ENCODE measurements around the gene PLXNA2. TPM values are rescaled to one million over a fixed set of nuclear protein-coding genes. Genes with fewer than 3 reads are reported as not detected.

The PLXNA2 gene
- polyA plus RNA-seq, 2 of the 4 experiments (the other 2 are of a cell fraction), result 0.36 to 0.87 TPM

DNA sequence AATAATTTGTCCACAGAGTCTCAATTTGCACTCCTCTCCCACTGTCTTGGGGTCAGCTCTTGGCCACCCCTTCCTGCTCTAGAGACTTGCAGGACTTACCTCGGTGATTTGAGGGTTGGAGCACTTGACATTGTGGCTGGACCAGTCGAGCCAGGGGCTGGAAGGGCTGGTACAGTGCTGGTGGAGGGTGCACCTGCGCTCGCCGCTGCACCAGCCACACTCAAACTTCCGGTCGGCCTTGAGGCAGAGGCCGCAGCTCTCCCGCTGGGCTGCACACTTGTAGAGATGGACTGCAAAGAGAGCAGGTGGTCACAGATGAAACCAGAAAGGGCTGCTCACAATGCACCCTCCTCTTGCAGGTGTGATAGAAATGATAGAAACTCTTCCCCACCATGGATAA lies 165.0 kb downstream of the PLXNA2 start:
- TF ChIP-seq, protein P1, sequence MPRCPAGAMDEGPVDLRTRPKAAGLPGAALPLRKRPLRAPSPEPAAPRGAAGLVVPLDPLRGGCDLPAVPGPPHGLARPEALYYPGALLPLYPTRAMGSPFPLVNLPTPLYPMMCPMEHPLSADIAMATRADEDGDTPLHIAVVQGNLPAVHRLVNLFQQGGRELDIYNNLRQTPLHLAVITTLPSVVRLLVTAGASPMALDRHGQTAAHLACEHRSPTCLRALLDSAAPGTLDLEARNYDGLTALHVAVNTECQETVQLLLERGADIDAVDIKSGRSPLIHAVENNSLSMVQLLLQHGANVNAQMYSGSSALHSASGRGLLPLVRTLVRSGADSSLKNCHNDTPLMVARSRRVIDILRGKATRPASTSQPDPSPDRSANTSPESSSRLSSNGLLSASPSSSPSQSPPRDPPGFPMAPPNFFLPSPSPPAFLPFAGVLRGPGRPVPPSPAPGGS (IDR thresholded peaks at IDR 0.05), result no peak
- TF ChIP-seq JUN (IDR thresholded peaks at IDR 0.05) (no peak), HDAC2 (IDR thresholded peaks at IDR 0.05) (no peak), SREBF2 (IDR thresholded peaks at IDR 0.05) (no peak), CHD4 (IDR thresholded peaks at IDR 0.05; ENCODE audit: borderline replicate concordance) (no peak), TFCP2L1 (CRISPR knock-in tag; IDR thresholded peaks at IDR 0.05) (no peak), FOSL2 (IDR thresholded peaks at IDR 0.05) (no peak), FOSL2 (CRISPR knock-in tag; IDR thresholded peaks at IDR 0.05) (no peak)
- TF ChIP-seq, protein P2, sequence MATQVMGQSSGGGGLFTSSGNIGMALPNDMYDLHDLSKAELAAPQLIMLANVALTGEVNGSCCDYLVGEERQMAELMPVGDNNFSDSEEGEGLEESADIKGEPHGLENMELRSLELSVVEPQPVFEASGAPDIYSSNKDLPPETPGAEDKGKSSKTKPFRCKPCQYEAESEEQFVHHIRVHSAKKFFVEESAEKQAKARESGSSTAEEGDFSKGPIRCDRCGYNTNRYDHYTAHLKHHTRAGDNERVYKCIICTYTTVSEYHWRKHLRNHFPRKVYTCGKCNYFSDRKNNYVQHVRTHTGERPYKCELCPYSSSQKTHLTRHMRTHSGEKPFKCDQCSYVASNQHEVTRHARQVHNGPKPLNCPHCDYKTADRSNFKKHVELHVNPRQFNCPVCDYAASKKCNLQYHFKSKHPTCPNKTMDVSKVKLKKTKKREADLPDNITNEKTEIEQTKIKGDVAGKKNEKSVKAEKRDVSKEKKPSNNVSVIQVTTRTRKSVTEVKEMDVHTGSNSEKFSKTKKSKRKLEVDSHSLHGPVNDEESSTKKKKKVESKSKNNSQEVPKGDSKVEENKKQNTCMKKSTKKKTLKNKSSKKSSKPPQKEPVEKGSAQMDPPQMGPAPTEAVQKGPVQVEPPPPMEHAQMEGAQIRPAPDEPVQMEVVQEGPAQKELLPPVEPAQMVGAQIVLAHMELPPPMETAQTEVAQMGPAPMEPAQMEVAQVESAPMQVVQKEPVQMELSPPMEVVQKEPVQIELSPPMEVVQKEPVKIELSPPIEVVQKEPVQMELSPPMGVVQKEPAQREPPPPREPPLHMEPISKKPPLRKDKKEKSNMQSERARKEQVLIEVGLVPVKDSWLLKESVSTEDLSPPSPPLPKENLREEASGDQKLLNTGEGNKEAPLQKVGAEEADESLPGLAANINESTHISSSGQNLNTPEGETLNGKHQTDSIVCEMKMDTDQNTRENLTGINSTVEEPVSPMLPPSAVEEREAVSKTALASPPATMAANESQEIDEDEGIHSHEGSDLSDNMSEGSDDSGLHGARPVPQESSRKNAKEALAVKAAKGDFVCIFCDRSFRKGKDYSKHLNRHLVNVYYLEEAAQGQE (IDR thresholded peaks at IDR 0.05), result no peak
- TF ChIP-seq, protein P3, sequence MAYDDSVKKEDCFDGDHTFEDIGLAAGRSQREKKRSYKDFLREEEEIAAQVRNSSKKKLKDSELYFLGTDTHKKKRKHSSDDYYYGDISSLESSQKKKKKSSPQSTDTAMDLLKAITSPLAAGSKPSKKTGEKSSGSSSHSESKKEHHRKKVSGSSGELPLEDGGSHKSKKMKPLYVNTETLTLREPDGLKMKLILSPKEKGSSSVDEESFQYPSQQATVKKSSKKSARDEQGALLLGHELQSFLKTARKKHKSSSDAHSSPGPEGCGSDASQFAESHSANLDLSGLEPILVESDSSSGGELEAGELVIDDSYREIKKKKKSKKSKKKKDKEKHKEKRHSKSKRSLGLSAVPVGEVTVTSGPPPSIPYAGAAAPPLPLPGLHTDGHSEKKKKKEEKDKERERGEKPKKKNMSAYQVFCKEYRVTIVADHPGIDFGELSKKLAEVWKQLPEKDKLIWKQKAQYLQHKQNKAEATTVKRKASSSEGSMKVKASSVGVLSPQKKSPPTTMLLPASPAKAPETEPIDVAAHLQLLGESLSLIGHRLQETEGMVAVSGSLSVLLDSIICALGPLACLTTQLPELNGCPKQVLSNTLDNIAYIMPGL (CRISPR knock-in tag; IDR thresholded peaks at IDR 0.05; ENCODE audit: borderline replicate concordance), result no peak
- TF ChIP-seq, protein P4, sequence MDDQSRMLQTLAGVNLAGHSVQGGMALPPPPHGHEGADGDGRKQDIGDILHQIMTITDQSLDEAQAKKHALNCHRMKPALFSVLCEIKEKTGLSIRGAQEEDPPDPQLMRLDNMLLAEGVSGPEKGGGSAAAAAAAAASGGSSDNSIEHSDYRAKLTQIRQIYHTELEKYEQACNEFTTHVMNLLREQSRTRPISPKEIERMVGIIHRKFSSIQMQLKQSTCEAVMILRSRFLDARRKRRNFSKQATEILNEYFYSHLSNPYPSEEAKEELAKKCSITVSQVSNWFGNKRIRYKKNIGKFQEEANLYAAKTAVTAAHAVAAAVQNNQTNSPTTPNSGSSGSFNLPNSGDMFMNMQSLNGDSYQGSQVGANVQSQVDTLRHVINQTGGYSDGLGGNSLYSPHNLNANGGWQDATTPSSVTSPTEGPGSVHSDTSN (IDR thresholded peaks at IDR 0.05), result no peak
- Histone ChIP-seq H3K9me3 (no peaks in the 10 kb centered on the region), H3K4me3 (no peak overlapping the region), H3K4me2 (no peak overlapping the region), H3K4me1 (no peaks in the 10 kb centered on the region), H3K27ac (no peak overlapping the region)
- ChIA-PET POLR2A (no interaction called here), CTCF (interaction anchor here (3.0 kb wide), 1 partner anchor 15 kb away, joined by 11 read pairs; no protein-coding TSS in a partner anchor)
- DNase-seq (ENCODE audit: low read depth in 1 of 2, low spot score in 1 of 2), result no peak
- no peak for ATAC-seq
- no peak for FAIRE-seq
- 86% methylated on average over 8 of the region's 9 CpGs for WGBS (ENCODE audit: missing lambda C conversion rate)

DNA sequence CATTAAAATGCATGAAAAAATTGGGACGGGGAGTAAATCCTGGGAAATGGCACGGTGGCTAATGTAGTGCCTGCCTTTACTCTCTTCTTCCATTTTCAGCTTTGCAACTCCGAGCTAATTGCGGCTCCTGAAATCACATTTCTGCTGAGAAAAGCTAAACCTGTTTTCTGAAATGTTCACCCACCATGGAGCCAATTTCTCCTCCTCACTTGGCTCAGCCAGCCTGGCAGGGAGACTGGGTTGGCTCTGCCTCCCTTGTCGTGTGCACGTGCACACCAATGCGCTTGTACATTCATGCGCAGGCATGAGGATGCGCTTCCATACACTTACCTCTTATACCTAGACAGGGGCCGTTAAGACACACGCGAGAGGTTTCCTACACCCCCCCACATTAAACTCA lies 165.4 kb downstream of the PLXNA2 start:
- DNase-seq (ENCODE audit: low read depth in 1 of 2, low spot score in 1 of 2) (no peak), FAIRE-seq (no peak), ATAC-seq (no peak)
- Histone ChIP-seq H3K4me2 (no peak overlapping the region), H3K27ac (no peak overlapping the region), H3K4me1 (no peaks in the 10 kb centered on the region), H3K4me3 (no peak overlapping the region), H3K9me3 (no peaks in the 10 kb centered on the region)
- TF ChIP-seq CHD4 (IDR thresholded peaks at IDR 0.05; ENCODE audit: borderline replicate concordance) (no peak), MAZ (IDR thresholded peaks at IDR 0.05; ENCODE audit: borderline replicate concordance, low read depth, low read length) (no peak), HOXB13 (CRISPR knock-in tag; IDR thresholded peaks at IDR 0.05; ENCODE audit: low read depth) (no peak), SREBF2 (IDR thresholded peaks at IDR 0.05) (no peak), MAFK (IDR thresholded peaks at IDR 0.05; ENCODE audit: partially characterized antibody) (no peak)
- CTCF ChIA-PET, result interaction anchor here (3.0 kb wide), 1 partner anchor 16 kb away, joined by 11 read pairs; no protein-coding TSS in a partner anchor
- 92% methylated on average over 12 of the region's 12 CpGs for WGBS (ENCODE audit: missing lambda C conversion rate)
- POLR2A ChIA-PET, result no interaction called here
